ENCODE measurements around the gene CARS1. TPM values are rescaled to one million over a fixed set of nuclear protein-coding genes. Genes with fewer than 3 reads are reported as not detected.

Gene CARS1
- total and polyA plus RNA-seq, 2 donors: 19.1 to 30.3 TPM

DNA sequence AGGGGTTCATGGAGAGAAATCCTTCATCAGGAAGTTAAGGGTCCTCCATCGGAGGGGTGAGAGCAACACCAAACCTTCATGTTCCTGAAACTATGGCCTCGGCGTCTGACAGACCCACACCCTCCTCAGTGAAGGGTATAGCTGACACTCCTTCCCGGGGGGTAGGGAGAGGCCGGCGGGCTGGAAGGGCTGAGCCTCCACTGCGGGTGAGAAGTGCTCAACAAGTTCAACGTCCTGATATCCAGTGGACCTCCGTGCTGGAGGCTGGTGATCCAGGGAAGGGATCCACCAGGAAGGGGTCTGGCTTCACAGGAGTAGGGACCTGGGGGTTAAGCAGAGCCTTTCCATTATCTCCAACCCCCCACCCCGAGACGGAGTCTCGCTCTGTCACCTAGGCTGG lies 12.3 kb downstream of the CARS1 start:
- 98% methylated on average over 12 of the region's 12 CpGs for WGBS
- Histone ChIP-seq H3K9me3 (ENCODE audit: control insufficient read depth in 2 of 2, insufficient read depth in 1 of 2, low read length in 1 of 2) (no peaks in the 10 kb centered on the region), H3K4me3 (ENCODE audit: low read length in 2 of 2) (no peak overlapping the region), H3K4me1 (ENCODE audit: control insufficient read depth in 2 of 2, insufficient read depth in 2 of 2, low read length in 2 of 2) (no peaks in the 10 kb centered on the region), H3K27me3 (ENCODE audit: control insufficient read depth in 2 of 2, insufficient read depth in 1 of 2, low read length in 1 of 2) (no peaks in the 10 kb centered on the region), H3K27ac (ENCODE audit: low read depth in 1 of 2, low read length in 1 of 2) (no peak overlapping the region), H3K36me3 (ENCODE audit: control insufficient read depth in 2 of 2, insufficient read depth in 2 of 2, low read length in 1 of 2) (peaks cover 19 to 23% of the 10 kb centered on the region in 2 donors)
- no peak for DNase-seq (ENCODE audit: low read depth in 6 of 9, low spot score in 9 of 9)

GRCh38 chr11:3044004-3044403 lies 13.2 kb downstream of the CARS1 start:
- Histone ChIP-seq H3K36me3 (ENCODE audit: control insufficient read depth in 2 of 2, insufficient read depth in 2 of 2, low read length in 1 of 2) (peaks cover 24 to 28% of the 10 kb centered on the region in 2 donors), H3K27ac (ENCODE audit: low read depth in 1 of 2, low read length in 1 of 2) (no peak overlapping the region), H3K4me3 (ENCODE audit: low read length in 2 of 2) (no peak overlapping the region), H3K27me3 (ENCODE audit: control insufficient read depth in 2 of 2, insufficient read depth in 1 of 2, low read length in 1 of 2) (no peaks in the 10 kb centered on the region), H3K4me1 (ENCODE audit: control insufficient read depth in 2 of 2, insufficient read depth in 2 of 2, low read length in 2 of 2) (no peaks in the 10 kb centered on the region), H3K9me3 (ENCODE audit: control insufficient read depth in 2 of 2, insufficient read depth in 1 of 2, low read length in 1 of 2) (no peaks in the 10 kb centered on the region)
- no peak for DNase-seq (ENCODE audit: low read depth in 6 of 9, low spot score in 9 of 9)
- 96% methylated on average over 6 of the region's 6 CpGs for WGBS

DNA sequence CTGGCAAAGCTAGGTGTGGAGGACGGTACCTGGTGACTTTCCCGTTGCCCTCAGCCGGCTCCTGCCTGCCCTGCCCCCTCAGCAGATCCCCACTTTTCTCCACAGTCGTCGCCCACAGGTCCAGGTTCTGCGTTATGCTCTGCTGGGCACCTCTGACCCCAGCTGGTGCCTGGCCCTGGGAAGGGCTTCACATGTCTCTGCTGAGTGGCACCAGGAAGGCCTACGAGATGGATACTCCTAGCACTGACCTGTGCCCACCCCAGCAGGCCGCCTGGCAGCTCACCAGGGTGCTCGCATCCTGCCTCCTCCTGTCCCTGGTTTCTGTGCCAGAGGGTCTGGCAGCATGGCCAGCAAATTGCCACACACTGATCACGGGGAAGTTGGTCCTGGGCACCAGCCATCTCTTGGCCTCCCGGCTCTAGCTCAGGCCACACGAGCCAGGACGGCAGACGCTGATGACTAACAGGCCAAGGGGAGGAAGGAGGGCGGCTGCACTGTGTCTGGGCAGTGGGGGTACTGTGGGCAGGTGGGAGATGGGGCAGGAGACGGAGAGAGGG lies 13.8 kb downstream of the CARS1 start:
- 94% methylated on average over 16 of the region's 16 CpGs for WGBS
- Histone ChIP-seq H3K36me3 (ENCODE audit: control insufficient read depth in 2 of 2, insufficient read depth in 2 of 2, low read length in 1 of 2) (peaks cover 28 to 31% of the 10 kb centered on the region in 2 donors), H3K4me3 (ENCODE audit: low read length in 2 of 2) (no peak overlapping the region), H3K9me3 (ENCODE audit: control insufficient read depth in 2 of 2, insufficient read depth in 1 of 2, low read length in 1 of 2) (no peaks in the 10 kb centered on the region), H3K27me3 (ENCODE audit: control insufficient read depth in 2 of 2, insufficient read depth in 1 of 2, low read length in 1 of 2) (no peaks in the 10 kb centered on the region), H3K4me1 (ENCODE audit: control insufficient read depth in 2 of 2, insufficient read depth in 2 of 2, low read length in 2 of 2) (no peaks in the 10 kb centered on the region), H3K27ac (ENCODE audit: low read depth in 1 of 2, low read length in 1 of 2) (no peak overlapping the region)
- DNase-seq (ENCODE audit: low read depth in 6 of 9, low spot score in 9 of 9): no peak

DNA sequence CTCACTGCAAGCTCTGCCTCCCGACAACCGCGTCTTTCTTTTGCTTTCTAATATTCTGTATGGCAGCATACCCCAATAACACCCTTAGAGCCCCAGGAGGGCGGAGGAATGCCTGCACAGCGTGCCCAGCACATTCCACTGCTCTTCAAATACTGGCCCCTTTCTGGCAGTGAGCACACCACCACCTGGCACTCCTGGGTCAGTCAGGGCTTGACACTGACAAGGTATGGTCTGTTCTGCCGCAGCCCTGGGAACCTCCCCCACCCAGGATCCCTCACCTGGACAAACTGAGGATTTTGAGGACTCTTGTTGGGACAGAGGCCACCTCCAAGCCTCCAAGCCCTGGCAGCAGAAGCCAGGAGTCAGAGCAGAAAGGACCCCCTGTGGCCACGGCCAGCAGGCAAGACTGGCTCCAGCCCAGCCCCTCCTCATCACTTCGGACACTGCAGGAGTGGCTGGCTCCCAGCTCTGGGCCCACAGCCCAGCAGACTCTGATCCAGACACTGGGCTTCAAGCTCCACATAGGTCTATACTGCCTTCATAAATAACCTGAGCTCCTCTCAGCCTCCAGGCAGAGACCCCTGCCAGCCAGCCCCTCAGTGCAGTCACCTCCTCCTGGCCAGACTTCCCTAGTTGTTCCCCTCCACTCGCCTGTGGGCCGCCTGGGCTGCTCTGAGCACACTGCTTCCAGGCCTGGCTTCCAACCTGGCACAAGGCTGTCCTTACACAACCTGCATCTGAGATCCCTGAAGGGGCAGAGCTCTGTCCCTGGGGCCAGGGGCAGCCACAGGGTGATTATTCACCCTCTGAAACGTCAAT lies 14.5 kb downstream of the CARS1 start:
- Histone ChIP-seq H3K27ac (ENCODE audit: low read depth in 1 of 2, low read length in 1 of 2) (no peak overlapping the region), H3K27me3 (ENCODE audit: control insufficient read depth in 2 of 2, insufficient read depth in 1 of 2, low read length in 1 of 2) (no peaks in the 10 kb centered on the region), H3K9me3 (ENCODE audit: control insufficient read depth in 2 of 2, insufficient read depth in 1 of 2, low read length in 1 of 2) (no peaks in the 10 kb centered on the region), H3K36me3 (ENCODE audit: control insufficient read depth in 2 of 2, insufficient read depth in 2 of 2, low read length in 1 of 2) (peaks cover 35 to 36% of the 10 kb centered on the region in 2 donors), H3K4me1 (ENCODE audit: control insufficient read depth in 2 of 2, insufficient read depth in 2 of 2, low read length in 2 of 2) (no peaks in the 10 kb centered on the region), H3K4me3 (ENCODE audit: low read length in 2 of 2) (no peak overlapping the region)
- 88% methylated on average over 11 of the region's 11 CpGs for WGBS
- DNase-seq (ENCODE audit: low read depth in 6 of 9, low spot score in 9 of 9): no peak

DNA sequence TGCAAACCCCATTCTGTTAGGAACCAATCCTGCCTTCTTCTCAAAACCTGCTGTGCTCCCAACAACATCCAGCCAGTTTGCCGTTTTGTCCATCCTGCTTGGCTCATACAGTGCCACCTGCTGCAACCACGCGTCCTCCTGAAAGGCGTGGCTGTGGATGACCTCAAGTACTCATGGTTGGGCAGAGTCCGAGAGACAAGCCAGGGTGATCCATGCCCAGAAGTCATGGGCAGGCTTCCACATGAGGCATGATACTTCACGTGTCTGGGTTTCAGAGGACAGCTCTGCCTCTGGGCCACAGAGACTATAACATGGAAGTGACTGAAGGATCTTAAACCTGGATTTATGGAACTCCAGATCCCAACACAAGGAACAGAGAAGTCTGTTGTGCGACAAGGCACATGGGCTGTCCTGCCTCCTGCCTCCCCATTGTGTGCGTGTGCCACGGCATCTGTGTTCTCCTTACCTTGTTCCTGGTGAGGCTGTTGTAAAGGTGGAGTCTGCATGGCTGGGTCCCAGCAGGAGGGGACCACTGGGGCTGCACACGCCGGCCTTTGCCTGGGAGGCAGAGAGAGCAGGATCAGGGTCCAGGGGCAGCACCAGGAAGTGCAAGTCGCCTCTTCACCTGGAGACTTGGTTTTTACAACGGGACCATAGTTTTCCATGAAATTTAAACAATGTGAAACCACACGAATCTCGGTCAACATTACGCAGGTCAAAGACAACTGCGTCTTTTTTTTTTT lies 15.4 kb downstream of the CARS1 start:
- H3K27ac ChIP-seq (ENCODE audit: low read depth in 1 of 2, low read length in 1 of 2): no peak overlapping the region
- WGBS: 97% methylated on average over 17 of the region's 17 CpGs
- H3K4me3 ChIP-seq (ENCODE audit: low read length in 2 of 2): no peak overlapping the region
- peaks cover 38 to 41% of the 10 kb centered on the region in 2 donors for H3K36me3 ChIP-seq (ENCODE audit: control insufficient read depth in 2 of 2, insufficient read depth in 2 of 2, low read length in 1 of 2)
- H3K4me1 ChIP-seq (ENCODE audit: control insufficient read depth in 2 of 2, insufficient read depth in 2 of 2, low read length in 2 of 2): peaks cover 0 to 7% of the 10 kb centered on the region in 2 donors
- H3K9me3 ChIP-seq (ENCODE audit: control insufficient read depth in 2 of 2, insufficient read depth in 1 of 2, low read length in 1 of 2): no peaks in the 10 kb centered on the region
- no peaks in the 10 kb centered on the region for H3K27me3 ChIP-seq (ENCODE audit: control insufficient read depth in 2 of 2, insufficient read depth in 1 of 2, low read length in 1 of 2)
- no peak for DNase-seq (ENCODE audit: low read depth in 6 of 9, low spot score in 9 of 9)

GRCh38 chr11:3040881-3041280 lies 16.3 kb downstream of the CARS1 start:
- H3K27ac ChIP-seq (ENCODE audit: low read depth in 1 of 2, low read length in 1 of 2): no peak overlapping the region
- 98% methylated on average over 9 of the region's 9 CpGs for WGBS
- no peaks in the 10 kb centered on the region for H3K27me3 ChIP-seq (ENCODE audit: control insufficient read depth in 2 of 2, insufficient read depth in 1 of 2, low read length in 1 of 2)
- no peaks in the 10 kb centered on the region for H3K9me3 ChIP-seq (ENCODE audit: control insufficient read depth in 2 of 2, insufficient read depth in 1 of 2, low read length in 1 of 2)
- no peak overlapping the region for H3K4me3 ChIP-seq (ENCODE audit: low read length in 2 of 2)
- peaks cover 43 to 46% of the 10 kb centered on the region in 2 donors for H3K36me3 ChIP-seq (ENCODE audit: control insufficient read depth in 2 of 2, insufficient read depth in 2 of 2, low read length in 1 of 2)
- no peak for DNase-seq (ENCODE audit: low read depth in 6 of 9, low spot score in 9 of 9)
- peaks cover 0 to 7% of the 10 kb centered on the region in 2 donors for H3K4me1 ChIP-seq (ENCODE audit: control insufficient read depth in 2 of 2, insufficient read depth in 2 of 2, low read length in 2 of 2)

GRCh38 chr11:3037945-3038271 lies 19.3 kb downstream of the CARS1 start:
- no peak overlapping the region for H3K4me3 ChIP-seq (ENCODE audit: low read length in 2 of 2)
- WGBS: 97% methylated on average over 12 of the region's 12 CpGs
- H3K9me3 ChIP-seq (ENCODE audit: control insufficient read depth in 2 of 2, insufficient read depth in 1 of 2, low read length in 1 of 2): no peaks in the 10 kb centered on the region
- H3K4me1 ChIP-seq (ENCODE audit: control insufficient read depth in 2 of 2, insufficient read depth in 2 of 2, low read length in 2 of 2): peaks cover 0 to 7% of the 10 kb centered on the region in 2 donors
- H3K27ac ChIP-seq (ENCODE audit: low read depth in 1 of 2, low read length in 1 of 2): no peak overlapping the region
- H3K36me3 ChIP-seq (ENCODE audit: control insufficient read depth in 2 of 2, insufficient read depth in 2 of 2, low read length in 1 of 2): peaks cover 55 to 58% of the 10 kb centered on the region in 2 donors
- DNase-seq (ENCODE audit: low read depth in 6 of 9, low spot score in 9 of 9): no peak
- no peaks in the 10 kb centered on the region for H3K27me3 ChIP-seq (ENCODE audit: control insufficient read depth in 2 of 2, insufficient read depth in 1 of 2, low read length in 1 of 2)

DNA sequence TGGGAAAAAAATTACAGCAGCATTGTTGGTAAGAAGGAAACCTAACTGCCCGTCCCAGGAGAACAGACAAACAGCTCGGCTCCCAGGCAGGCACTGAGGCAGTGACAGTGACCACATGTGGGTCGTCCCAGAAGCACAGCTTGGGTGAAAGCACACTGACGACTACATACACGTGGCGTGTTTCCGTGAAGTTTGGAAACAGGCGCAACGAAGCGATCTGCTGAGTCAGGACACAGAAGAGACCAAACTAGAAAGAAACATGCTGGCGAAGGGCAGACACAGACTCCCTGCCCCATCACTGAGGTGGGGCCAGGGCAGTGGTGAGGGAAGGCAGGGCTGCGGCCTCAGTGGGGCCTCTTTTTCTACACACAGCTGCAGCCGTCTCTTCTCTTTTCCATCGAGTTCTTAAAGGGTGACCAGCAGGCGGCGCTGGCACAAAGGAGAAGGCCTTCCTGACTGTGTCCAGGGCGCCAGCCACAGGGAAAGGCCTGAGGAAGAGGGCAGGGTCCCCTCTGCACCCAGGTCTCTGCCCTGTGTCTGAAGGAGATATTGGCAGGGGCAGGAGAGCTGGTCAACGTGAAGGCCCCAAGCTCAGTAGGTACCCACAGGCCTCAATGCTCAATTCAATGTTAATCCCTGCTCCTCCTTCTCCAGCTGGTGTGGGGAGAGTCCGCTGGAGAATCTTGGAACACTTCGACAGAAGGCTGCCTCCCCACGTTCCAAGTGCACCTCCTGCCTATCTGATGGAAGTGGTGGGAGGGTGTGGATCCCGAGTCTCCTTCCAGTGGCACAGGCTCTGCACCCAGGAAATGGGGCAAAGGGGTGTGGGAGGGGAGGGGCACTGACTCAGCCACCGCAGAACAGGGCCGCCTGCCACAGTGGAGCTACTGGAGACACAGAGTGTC lies 19.9 kb downstream of the CARS1 start:
- peak in 4 of 9 donors; percentile 41 to 74 (median 53) for DNase-seq (ENCODE audit: low read depth in 6 of 9, low spot score in 9 of 9)
- Histone ChIP-seq H3K4me3 (ENCODE audit: low read length in 2 of 2) (no peak overlapping the region), H3K36me3 (ENCODE audit: control insufficient read depth in 2 of 2, insufficient read depth in 2 of 2, low read length in 1 of 2) (peaks cover 58% of the 10 kb centered on the region in 2 donors), H3K27me3 (ENCODE audit: control insufficient read depth in 2 of 2, insufficient read depth in 1 of 2, low read length in 1 of 2) (no peaks in the 10 kb centered on the region), H3K9me3 (ENCODE audit: control insufficient read depth in 2 of 2, insufficient read depth in 1 of 2, low read length in 1 of 2) (no peaks in the 10 kb centered on the region), H3K4me1 (ENCODE audit: control insufficient read depth in 2 of 2, insufficient read depth in 2 of 2, low read length in 2 of 2) (peaks cover 0 to 7% of the 10 kb centered on the region in 2 donors), H3K27ac (ENCODE audit: low read depth in 1 of 2, low read length in 1 of 2) (no peak overlapping the region)
- WGBS: 85% methylated on average over 24 of the region's 24 CpGs

Measured in thymus (tissue), 11 donors.